Memory B cell (primary cell): ENCODE measurements around the gene FRMD5.
"Not testable (repeated sequence)": the region's sequence is repeated elsewhere in the genome, so short reads cannot be mapped to it uniquely, and the experiment has no call there.

Experiments
- ATAC-seq: fragments of 150-1000 bp; cut with Tn5 transposase; 2 replicates; pipeline ENCODE4 v1.10.0; 2021; ENCODE audit warnings: low read depth, mild to moderate bottlenecking, moderate library complexity
- DNase-seq, 2 donors: peaks; one replicate each; pipeline ENCODE4 v3.0.0; 2022; ENCODE audit warnings: low spot score in 2 of 2
- H3K27ac Mint-ChIP-seq: one replicate; pipeline ENCODE4 v1.8.0; 2022; ENCODE audit warnings: mild to moderate bottlenecking, moderate library complexity, mixed read lengths
- H3K27me3 Mint-ChIP-seq: one replicate; pipeline ENCODE4 v1.8.0; 2022; ENCODE audit warnings: mixed read lengths
- H3K36me3 Mint-ChIP-seq: one replicate; pipeline ENCODE4 v1.8.0; 2022; ENCODE audit warnings: mild to moderate bottlenecking, mixed read lengths
- H3K4me1 Mint-ChIP-seq: one replicate; pipeline ENCODE4 v1.8.0; 2022; ENCODE audit warnings: mixed read lengths
- H3K4me3 Mint-ChIP-seq: one replicate; pipeline ENCODE4 v1.8.0; 2022; ENCODE audit warnings: mild to moderate bottlenecking, moderate library complexity, mixed read lengths
- H3K9me3 Mint-ChIP-seq: one replicate; pipeline ENCODE4 v1.8.0; 2022; ENCODE audit warnings: mixed read lengths

Gene FRMD5

DNA sequence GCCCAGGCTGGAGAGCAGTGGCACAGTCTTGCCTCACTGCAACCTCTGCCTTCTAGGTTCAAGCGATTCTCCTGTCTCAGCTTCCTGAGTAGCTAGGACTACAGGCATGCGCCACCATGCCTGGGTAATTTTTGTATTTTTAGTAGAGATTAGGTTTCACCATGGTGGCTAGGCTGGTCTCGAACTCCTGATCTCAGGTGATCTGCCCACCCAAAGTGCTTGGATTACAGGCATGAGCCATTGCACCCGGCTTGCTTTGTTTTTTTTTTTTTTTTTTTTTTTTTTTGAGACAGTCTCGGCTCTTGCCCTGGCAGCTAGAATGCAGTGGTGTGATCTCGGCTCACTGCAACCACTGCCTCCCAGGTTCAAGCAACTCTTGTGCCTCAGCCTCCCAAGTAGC, 362.6 kb downstream of the FRMD5 start:
- H3K4me3 Mint-ChIP-seq, H3K9me3 Mint-ChIP-seq, H3K27me3 Mint-ChIP-seq, H3K36me3 Mint-ChIP-seq, ATAC-seq, DNase-seq, H3K27ac Mint-ChIP-seq: not testable (repeated sequence)
- H3K4me1 Mint-ChIP-seq, result peaks cover 26% of the 10 kb centered on the region

DNA sequence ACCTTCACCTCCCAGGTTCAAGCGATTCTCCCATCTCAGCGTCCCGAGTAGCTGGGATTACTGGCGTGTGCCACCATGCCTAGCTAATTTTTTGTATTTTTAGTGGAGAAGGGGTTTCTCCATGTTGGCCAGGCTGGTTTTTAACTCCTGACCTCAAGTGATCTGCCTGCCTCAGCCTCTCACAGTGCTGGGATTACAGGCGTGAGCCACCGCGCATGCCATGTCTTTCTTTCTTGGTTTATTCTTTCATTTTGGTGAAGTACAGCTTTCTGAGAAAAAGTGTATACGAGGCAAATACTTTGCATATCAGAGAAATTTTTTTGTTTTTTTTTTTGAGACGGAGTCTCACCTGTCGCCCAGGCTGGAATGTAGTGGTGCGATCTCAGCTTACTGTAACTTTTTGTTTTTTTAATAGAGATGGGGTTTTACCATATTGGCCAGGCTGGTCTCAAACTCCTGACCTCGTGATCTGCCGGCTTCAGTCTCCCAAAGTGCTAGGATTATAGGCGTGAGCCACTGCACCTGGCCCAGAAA, 363.5 kb downstream of the FRMD5 start:
- not testable (repeated sequence) for H3K36me3 Mint-ChIP-seq, H3K27ac Mint-ChIP-seq, H3K27me3 Mint-ChIP-seq, H3K9me3 Mint-ChIP-seq, ATAC-seq, DNase-seq, H3K4me3 Mint-ChIP-seq
- H3K4me1 Mint-ChIP-seq, result peaks cover 29% of the 10 kb centered on the region

DNA sequence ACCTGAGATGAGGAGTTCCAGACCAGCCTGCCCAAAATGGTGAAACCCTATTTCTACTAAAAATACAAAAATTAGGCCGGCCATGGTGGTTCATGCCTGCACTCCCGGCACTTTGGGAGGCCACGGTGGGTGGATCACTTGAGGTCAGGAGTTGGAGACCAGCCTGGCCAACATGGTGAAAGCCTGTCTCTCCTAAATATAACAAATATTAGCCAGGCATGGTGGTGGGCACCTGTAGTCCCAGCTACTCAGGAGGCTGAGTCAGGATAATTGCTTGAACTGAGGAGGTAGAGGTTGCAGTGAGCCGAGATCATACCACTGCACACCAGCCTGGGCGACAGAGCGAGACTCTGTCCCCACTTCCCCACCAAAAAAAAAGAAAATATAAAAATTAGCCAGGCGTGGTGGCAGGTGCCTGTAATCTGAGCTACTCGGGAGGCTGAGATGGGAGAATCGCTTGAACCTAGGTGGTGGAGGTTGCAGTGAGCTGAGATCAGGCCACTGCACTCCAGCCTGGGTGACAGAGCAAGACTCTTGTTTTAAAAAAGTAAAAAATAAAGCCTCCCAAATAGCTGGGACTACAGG, 364.3 kb downstream of the FRMD5 start:
- H3K27ac Mint-ChIP-seq, result not testable (repeated sequence)

DNA sequence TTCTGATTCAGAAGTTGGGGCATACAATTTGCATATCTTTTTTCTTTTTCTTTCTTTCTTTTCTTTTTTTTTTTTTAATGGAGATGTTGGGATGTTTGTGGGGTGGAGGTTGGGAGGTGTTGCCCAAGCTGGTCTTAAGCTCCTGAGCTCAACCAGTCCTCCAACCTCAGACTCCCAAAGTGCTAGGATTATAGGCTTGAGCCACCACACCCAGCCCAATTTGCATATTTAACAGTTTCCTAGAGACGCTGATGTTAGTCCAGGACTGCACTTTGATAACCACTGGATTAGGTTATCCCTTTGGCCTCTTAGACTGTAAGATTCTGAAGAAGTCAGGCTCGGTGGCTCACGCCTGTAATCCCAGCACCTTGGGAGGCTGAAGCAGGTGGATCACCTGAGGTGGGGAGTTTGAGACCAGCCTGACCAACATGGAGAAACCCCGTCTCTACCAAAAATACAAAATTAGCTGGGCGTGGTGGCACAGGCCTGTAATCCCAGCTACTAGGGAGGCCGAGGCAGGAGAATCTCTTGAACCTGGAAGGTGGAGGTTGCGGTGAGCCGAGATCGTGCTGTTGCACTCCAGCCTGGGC, 365.0 kb downstream of the FRMD5 start:
- H3K36me3 Mint-ChIP-seq, H3K27me3 Mint-ChIP-seq, ATAC-seq, DNase-seq, H3K9me3 Mint-ChIP-seq: not testable (repeated sequence)
- peaks cover 29% of the 10 kb centered on the region for H3K4me1 Mint-ChIP-seq
- peak overlapping the region; percentile 46 for H3K4me3 Mint-ChIP-seq
- H3K27ac Mint-ChIP-seq, result peak overlapping the region; percentile 76

More for the DNA sequence above, 364.3 kb downstream of the FRMD5 start:
- H3K4me3 Mint-ChIP-seq, DNase-seq, H3K36me3 Mint-ChIP-seq, ATAC-seq, H3K9me3 Mint-ChIP-seq, H3K27me3 Mint-ChIP-seq: not testable (repeated sequence)
- H3K4me1 Mint-ChIP-seq, result peaks cover 29% of the 10 kb centered on the region

DNA sequence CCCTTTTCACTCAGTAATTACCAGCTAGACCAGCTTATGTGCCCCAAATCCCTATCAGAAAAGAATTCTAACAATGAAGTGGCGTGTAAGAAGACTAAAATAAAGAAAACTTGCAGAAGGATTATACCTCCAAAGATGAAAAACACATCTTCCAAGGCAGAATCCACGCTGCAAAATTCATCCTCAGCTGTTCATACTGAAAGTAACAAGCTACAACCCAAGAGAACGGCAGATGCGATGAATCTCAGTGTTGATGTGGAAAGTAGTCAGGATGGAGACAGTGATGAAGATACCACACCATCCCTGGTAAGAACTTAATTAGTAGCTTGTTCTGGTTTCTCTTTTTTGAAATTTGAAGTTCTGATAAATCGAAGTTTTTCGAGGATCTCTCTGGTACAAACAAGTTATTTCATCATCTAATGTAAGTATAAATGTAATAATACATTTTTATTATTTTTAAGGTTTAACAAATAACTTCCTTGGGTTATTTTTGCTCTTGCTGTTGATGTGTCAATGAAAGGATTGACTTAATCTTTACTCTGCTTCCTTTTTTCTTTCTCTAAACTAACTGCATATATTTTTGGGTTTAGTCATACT, 366.9 kb downstream of the FRMD5 start:
- Mint-ChIP-seq H3K4me1 (peaks cover 33% of the 10 kb centered on the region), H3K27ac (peak overlapping the region; percentile 77), H3K9me3 (no peaks in the 10 kb centered on the region), H3K4me3 (peak overlapping the region; percentile 85), H3K36me3 (no peaks in the 10 kb centered on the region), H3K27me3 (no peaks in the 10 kb centered on the region)
- no peak for ATAC-seq
- DNase-seq, result no peak

DNA sequence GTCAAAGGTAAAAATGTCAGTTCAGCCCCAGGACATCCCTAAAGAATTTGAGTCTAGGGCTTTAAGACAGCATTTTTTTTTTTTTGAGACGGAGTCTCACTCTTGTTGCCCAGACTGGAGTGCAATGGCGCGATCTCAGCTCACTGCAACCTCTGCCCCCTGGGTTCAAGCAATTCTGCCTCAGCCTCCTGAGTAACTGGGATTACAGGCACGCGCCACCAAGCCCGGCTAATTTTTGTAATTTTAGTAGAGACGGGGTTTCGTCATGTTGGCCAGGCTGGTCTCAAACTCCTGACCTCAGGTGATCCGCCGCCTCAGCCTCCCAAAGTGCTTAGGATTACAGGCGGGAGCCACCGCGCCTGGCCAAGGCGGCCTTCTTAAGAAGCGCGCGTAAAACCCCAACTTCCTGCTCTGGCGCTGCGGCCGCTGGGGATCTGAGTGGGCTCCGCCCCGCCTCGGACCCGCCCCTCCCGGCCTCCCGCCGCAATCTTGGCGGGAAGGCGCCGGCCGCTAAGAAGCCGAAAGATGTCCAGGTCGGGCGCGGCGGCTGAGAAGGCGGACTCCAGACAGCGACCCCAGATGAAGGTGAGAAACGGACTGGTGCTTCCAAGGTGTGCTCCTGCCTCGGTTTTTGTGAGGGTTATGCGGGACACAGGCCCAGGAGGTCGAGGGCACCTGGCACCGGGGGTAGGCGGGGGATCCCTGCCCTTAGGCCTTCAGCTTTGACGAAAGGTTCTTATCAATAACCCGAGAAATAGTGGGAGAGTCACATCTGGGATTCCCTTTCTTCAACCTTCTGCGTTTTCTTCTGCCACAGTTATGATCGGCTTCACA, 368.3 kb downstream of the FRMD5 start, which contains the start of gene WDR76:
Gene WDR76, plus strand, starts transcription at position 495 of the 834 bp plus-strand sequence. Its CDS starts 31 bp downstream, at position 526.
- Mint-ChIP-seq H3K4me1 (peaks cover 33% of the 10 kb centered on the region), H3K36me3 (peaks cover 2% of the 10 kb centered on the region), H3K9me3 (no peaks in the 10 kb centered on the region), H3K27ac (peak within 1 kb of the TSS; percentile 77), H3K4me3 (peak within 1 kb of the TSS; percentile 85), H3K27me3 (no peaks in the 10 kb centered on the region)
- ATAC-seq (peak; percentile 67), DNase-seq (peak; percentile 45 to 52)

DNA sequence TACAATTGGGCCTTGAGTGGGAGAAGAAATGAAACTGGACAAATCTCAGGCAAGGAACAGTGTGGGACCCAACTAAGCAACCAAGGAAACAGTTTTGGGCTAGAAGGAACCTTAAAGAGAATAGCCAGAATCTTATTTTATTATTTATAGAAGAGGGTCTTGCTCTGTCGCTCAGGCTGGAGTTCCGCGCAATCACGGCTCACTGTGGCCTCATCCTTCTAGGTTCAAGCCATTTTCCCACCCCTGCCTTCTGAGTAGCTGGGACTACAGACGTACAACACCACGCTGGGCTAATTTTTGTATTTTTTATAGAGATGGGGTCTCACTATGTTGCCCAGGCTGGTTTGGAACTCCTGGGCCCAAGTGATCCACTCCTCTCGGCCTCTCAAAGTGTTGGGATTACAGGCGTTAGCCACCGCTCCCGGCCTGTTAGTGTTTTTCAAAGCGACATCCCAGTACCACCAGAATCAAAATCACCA, 369.0 kb downstream of the FRMD5 start:
- no peaks in the 10 kb centered on the region for H3K27me3 Mint-ChIP-seq
- H3K4me3 Mint-ChIP-seq, result peak overlapping the region; percentile 85
- H3K27ac Mint-ChIP-seq, result peak overlapping the region; percentile 38
- no peaks in the 10 kb centered on the region for H3K9me3 Mint-ChIP-seq
- ATAC-seq (no peak), DNase-seq (no peak)
- H3K36me3 Mint-ChIP-seq, result peaks cover 2% of the 10 kb centered on the region
- H3K4me1 Mint-ChIP-seq, result peaks cover 32% of the 10 kb centered on the region

DNA sequence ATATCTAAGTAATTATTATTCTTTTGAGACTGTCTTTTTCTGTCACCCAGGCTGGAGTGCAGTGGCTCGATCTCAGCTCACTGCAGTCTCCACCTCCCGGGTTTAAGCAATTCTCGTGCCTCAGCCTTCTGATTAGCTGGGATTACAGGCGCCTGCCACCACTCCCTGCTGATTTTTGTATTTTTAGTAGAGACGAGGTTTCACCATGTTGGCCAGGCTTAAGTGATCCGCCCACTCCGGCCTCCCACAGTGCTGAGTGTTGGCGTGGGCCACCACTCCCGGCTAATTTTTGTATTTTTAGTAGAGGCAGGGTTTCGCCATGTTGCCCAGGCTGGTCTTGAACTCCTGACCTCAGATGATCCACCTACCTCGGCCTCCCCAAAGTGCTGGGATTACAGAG, 369.8 kb downstream of the FRMD5 start:
- peak overlapping the region; percentile 38 for H3K27ac Mint-ChIP-seq
- H3K4me3 Mint-ChIP-seq, result peak overlapping the region; percentile 24

DNA sequence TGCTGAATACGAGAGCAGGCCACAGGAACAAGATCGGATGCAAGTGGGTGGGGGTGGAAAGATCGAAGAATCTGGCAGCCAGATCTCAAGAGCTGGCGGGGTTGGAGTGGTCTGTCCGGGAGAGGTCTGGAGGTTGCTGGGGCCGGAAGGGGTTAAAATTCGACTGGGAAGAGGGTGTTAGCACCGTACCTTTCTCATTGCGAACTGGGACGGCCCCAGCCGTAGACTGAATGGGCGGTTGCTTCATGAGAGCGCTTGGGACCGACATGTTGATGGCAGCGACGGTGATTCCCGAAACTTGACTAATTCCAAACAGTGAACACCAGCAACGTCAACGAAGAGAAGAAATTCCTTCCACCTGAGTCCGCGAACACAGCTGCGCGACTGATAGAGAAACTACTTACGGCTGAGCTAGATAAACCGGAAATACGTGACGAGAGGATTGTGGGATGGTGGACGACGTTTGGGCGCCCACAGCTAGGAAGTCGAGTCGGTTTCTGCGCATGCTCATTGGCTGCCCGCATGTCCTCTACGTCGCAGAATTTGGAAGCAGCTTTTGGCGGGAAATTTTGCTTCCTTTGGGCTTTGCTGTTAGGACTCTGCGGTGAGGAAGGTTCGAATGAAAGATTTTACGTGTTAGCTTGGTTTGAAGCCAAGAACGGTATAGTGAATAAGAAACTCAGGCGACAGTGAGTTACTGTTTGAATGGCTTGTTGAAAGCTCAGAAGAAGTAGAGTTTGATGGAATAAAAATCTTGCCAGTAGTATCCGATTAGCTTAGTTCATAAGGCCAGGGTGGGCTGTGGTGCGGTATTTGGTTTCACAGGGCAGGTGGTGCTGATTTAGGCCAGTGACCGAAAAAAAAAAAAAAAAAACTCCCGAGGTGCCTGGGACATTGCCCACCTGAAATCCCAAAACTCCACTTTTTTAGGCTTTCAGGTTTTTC, 370.5 kb downstream of the FRMD5 start, which contains the start of gene MFAP1:
Gene MFAP1, minus strand, starts transcription at position 389 of the 945 bp plus-strand sequence. Its CDS starts 121 bp downstream, at position 268.
- Mint-ChIP-seq H3K4me3 (peak within 1 kb of the TSS; percentile 95), H3K27ac (peak within 1 kb of the TSS; percentile 98), H3K27me3 (no peaks in the 10 kb centered on the region), H3K9me3 (no peaks in the 10 kb centered on the region), H3K4me1 (peaks cover 24% of the 10 kb centered on the region), H3K36me3 (peaks cover 2% of the 10 kb centered on the region)
- ATAC-seq, result peak; percentile 88
- DNase-seq, result peak; percentile 71 to 85

More for the DNA sequence above, 369.8 kb downstream of the FRMD5 start:
- not testable (repeated sequence) for H3K9me3 Mint-ChIP-seq, ATAC-seq, H3K36me3 Mint-ChIP-seq, DNase-seq, H3K27me3 Mint-ChIP-seq
- peaks cover 30% of the 10 kb centered on the region for H3K4me1 Mint-ChIP-seq

DNA sequence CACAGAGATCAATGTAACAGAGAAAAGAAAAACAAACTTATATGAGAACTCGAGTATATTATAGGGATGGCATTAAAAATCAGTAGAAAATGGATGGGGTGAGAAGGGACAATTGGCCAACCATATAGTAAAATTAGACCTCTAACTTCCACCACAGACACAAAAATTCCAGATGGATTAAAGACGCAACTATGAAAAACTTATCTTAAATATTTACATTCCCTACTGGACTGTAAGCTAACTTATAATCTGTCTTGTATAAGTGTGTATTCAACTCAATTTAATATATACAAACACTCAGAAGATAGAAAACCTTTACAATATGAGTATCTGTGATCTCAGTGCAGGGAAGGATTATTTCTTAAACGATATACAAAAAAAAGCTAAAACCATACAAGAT, 373.6 kb downstream of the FRMD5 start:
- DNase-seq (no peak), ATAC-seq (no peak)
- Mint-ChIP-seq H3K9me3 (no peaks in the 10 kb centered on the region), H3K27me3 (no peaks in the 10 kb centered on the region), H3K4me3 (peak overlapping the region; percentile 28), H3K27ac (peak overlapping the region; percentile 36), H3K4me1 (peaks cover 9% of the 10 kb centered on the region), H3K36me3 (peaks cover 7% of the 10 kb centered on the region)
